Measurements from ENCODE around the gene PDK2.
A peak's percentile ranks its signal among the peaks of the same experiment; 100 is the strongest.

Gene PDK2

GRCh38 chr17:50080096-50080480, 15.1 kb upstream of the PDK2 start:
- ChIA-PET CTCF (interaction anchor here (0.6 to 1.6 kb wide), 5 partner anchors 13 to 1182 kb away, joined by 3 to 5 read pairs (median 4); no protein-coding TSS in a partner anchor), POLR2A (no interaction called here)
- DNase-seq (ENCODE audit: extremely low spot score): no peak
- TF ChIP-seq ZNF384 (IDR thresholded peaks at IDR 0.05): no peak
- no peak for TF ChIP-seq FOXA1 (IDR thresholded peaks at IDR 0.05)
- TF ChIP-seq FOXM1 (IDR thresholded peaks at IDR 0.05; ENCODE audit: borderline replicate concordance): no peak
- TF ChIP-seq PKNOX1 (IDR thresholded peaks at IDR 0.05): no peak
- no peak for TF ChIP-seq HDGF (IDR thresholded peaks at IDR 0.05; ENCODE audit: borderline replicate concordance)
- no peak for TF ChIP-seq FOXK2 (IDR thresholded peaks at IDR 0.05)
- TF ChIP-seq NFRKB (IDR thresholded peaks at IDR 0.05): no peak
- no peak for TF ChIP-seq ARNT (IDR thresholded peaks at IDR 0.05)
- TF ChIP-seq SUZ12 (IDR thresholded peaks at IDR 0.05): no peak
- TF ChIP-seq TARDBP (IDR thresholded peaks at IDR 0.05): no peak

- TF ChIP-seq FOXK2 (IDR thresholded peaks at IDR 0.05): no peak
- TF ChIP-seq HDGF (IDR thresholded peaks at IDR 0.05; ENCODE audit: borderline replicate concordance): no peak
- no peak for TF ChIP-seq BHLHE40 (IDR thresholded peaks at IDR 0.05; ENCODE audit: borderline replicate concordance)
- TF ChIP-seq ZNF384 (IDR thresholded peaks at IDR 0.05): no peak
- no peak for TF ChIP-seq PKNOX1 (IDR thresholded peaks at IDR 0.05)
- no peak for TF ChIP-seq TARDBP (IDR thresholded peaks at IDR 0.05)
- TF ChIP-seq SUZ12 (IDR thresholded peaks at IDR 0.05): no peak
- no peak for TF ChIP-seq ARNT (IDR thresholded peaks at IDR 0.05)
- TF ChIP-seq FOXM1 (IDR thresholded peaks at IDR 0.05; ENCODE audit: borderline replicate concordance): no peak
- TF ChIP-seq NFRKB (IDR thresholded peaks at IDR 0.05): no peak
- no peak for TF ChIP-seq FOXA1 (IDR thresholded peaks at IDR 0.05)
- TF ChIP-seq CTBP1 (IDR thresholded peaks at IDR 0.05; ENCODE audit: borderline replicate concordance): no peak
- TF ChIP-seq SP1 (IDR thresholded peaks at IDR 0.05): no peak
- no peak for TF ChIP-seq ELF4 (IDR thresholded peaks at IDR 0.05)
- ChIA-PET CTCF (no interaction called here), POLR2A (no interaction called here)
- no peak for DNase-seq (ENCODE audit: extremely low spot score)
These were observed 14.3 kb upstream of the PDK2 start for GRCh38 chr17:50080827-50081226.

- ChIA-PET CTCF (interaction anchor here (1.4 kb wide), 1 partner anchor 12 kb away, joined by 10 read pairs; no protein-coding TSS in a partner anchor), POLR2A (no interaction called here)
- TF ChIP-seq CTBP1 (IDR thresholded peaks at IDR 0.05; ENCODE audit: borderline replicate concordance) (no peak), BHLHE40 (IDR thresholded peaks at IDR 0.05; ENCODE audit: borderline replicate concordance) (no peak), SUZ12 (IDR thresholded peaks at IDR 0.05) (no peak), FOXM1 (IDR thresholded peaks at IDR 0.05; ENCODE audit: borderline replicate concordance) (no peak), NFRKB (IDR thresholded peaks at IDR 0.05) (no peak), FOXA1 (IDR thresholded peaks at IDR 0.05) (no peak), ZNF384 (IDR thresholded peaks at IDR 0.05) (no peak), ARNT (IDR thresholded peaks at IDR 0.05) (no peak), PKNOX1 (IDR thresholded peaks at IDR 0.05) (no peak), LEF1 (IDR thresholded peaks at IDR 0.05; ENCODE audit: borderline replicate concordance) (no peak), HDGF (IDR thresholded peaks at IDR 0.05; ENCODE audit: borderline replicate concordance) (no peak), ELF4 (IDR thresholded peaks at IDR 0.05) (no peak), SP1 (IDR thresholded peaks at IDR 0.05) (no peak), TARDBP (IDR thresholded peaks at IDR 0.05) (no peak), L3MBTL2 (conservative IDR thresholded peaks at IDR 0.05) (no peak), FOXK2 (IDR thresholded peaks at IDR 0.05) (no peak)
- no peak for DNase-seq (ENCODE audit: extremely low spot score)
These were observed 13.4 kb upstream of the PDK2 start for GRCh38 chr17:50081757-50082156.

GRCh38 chr17:50087246-50087911, 7.8 kb upstream of the PDK2 start:
- CTCF ChIA-PET: interaction anchor here (0.5 to 1.7 kb wide), 14 partner anchors 9 to 226 kb away, joined by 3 to 12 read pairs (median 3); no protein-coding TSS in a partner anchor
- TF ChIP-seq TARDBP (IDR thresholded peaks at IDR 0.05) (no peak), PKNOX1 (IDR thresholded peaks at IDR 0.05) (no peak), ARNT (IDR thresholded peaks at IDR 0.05) (no peak), SP1 (IDR thresholded peaks at IDR 0.05) (no peak), HDGF (IDR thresholded peaks at IDR 0.05; ENCODE audit: borderline replicate concordance) (no peak), FOXM1 (IDR thresholded peaks at IDR 0.05; ENCODE audit: borderline replicate concordance) (no peak), L3MBTL2 (conservative IDR thresholded peaks at IDR 0.05) (no peak), BHLHE40 (IDR thresholded peaks at IDR 0.05; ENCODE audit: borderline replicate concordance) (no peak), SUZ12 (IDR thresholded peaks at IDR 0.05) (no peak), ELF4 (IDR thresholded peaks at IDR 0.05) (no peak), LEF1 (IDR thresholded peaks at IDR 0.05; ENCODE audit: borderline replicate concordance) (no peak), ZNF384 (IDR thresholded peaks at IDR 0.05) (no peak), CTBP1 (IDR thresholded peaks at IDR 0.05; ENCODE audit: borderline replicate concordance) (no peak), NFRKB (IDR thresholded peaks at IDR 0.05) (no peak), FOXA1 (IDR thresholded peaks at IDR 0.05) (no peak)
- POLR2A ChIA-PET: no interaction called here
- DNase-seq (ENCODE audit: extremely low spot score): peak; percentile 86

- CTCF ChIA-PET: interaction anchor here (0.5 to 1.7 kb wide), 14 partner anchors 8 to 227 kb away, joined by 3 to 12 read pairs (median 3); no protein-coding TSS in a partner anchor
These were observed 7.2 kb upstream of the PDK2 start for GRCh38 chr17:50087912-50088405.

More at GRCh38 chr17:50087912-50088405, 7.2 kb upstream of the PDK2 start:
- TF ChIP-seq TARDBP (IDR thresholded peaks at IDR 0.05) (no peak), L3MBTL2 (conservative IDR thresholded peaks at IDR 0.05) (no peak), ZNF384 (IDR thresholded peaks at IDR 0.05) (no peak), FOXA1 (IDR thresholded peaks at IDR 0.05) (no peak), FOXK2 (IDR thresholded peaks at IDR 0.05) (no peak), CTBP1 (IDR thresholded peaks at IDR 0.05; ENCODE audit: borderline replicate concordance) (no peak), FOXM1 (IDR thresholded peaks at IDR 0.05; ENCODE audit: borderline replicate concordance) (no peak), ELF4 (IDR thresholded peaks at IDR 0.05) (no peak), ARNT (IDR thresholded peaks at IDR 0.05) (no peak), PKNOX1 (IDR thresholded peaks at IDR 0.05) (no peak), SUZ12 (IDR thresholded peaks at IDR 0.05) (no peak), HDGF (IDR thresholded peaks at IDR 0.05; ENCODE audit: borderline replicate concordance) (no peak), SP1 (IDR thresholded peaks at IDR 0.05) (no peak), NFRKB (IDR thresholded peaks at IDR 0.05) (no peak), LEF1 (IDR thresholded peaks at IDR 0.05; ENCODE audit: borderline replicate concordance) (no peak)
- POLR2A ChIA-PET: no interaction called here
- DNase-seq (ENCODE audit: extremely low spot score): no peak

Data from HEK293T (cell line).